HepG2 (cell line): ENCODE results near the gene FAM170B. TPM values are rescaled to one million over a fixed set of nuclear protein-coding genes. Genes with fewer than 3 reads are reported as not detected.

Source experiments
- ATAC-seq: fragments of 200-7000 bp; cut with Tn5 transposase; 3 replicates; pipeline ENCODE4 v1.9.1; 2020; ENCODE audit warnings: mild to moderate bottlenecking, moderate library complexity
- BruUV-seq: library from RNA; stranded (reverse); fragments of 400-500 nt; replicated peaks from 2 replicates; lab custom pipeline; 2021; lab: Mats Ljungman, UMichigan
- CTCF ChIA-PET: fragments of 300-600 bp; formaldehyde crosslinking; extraction: SDS; loops from one replicate; lab custom pipeline; 2021; ENCODE audit warnings: low total read pairs, inconsistent platforms, low intra/inter-chr PET ratio; lab: Yijun Ruan, JAX
- POLR2A ChIA-PET: fragments of 350-600 bp; sonication (Branson Sonifier 250); formaldehyde crosslinking; loops from one replicate; lab custom pipeline; 2020; ENCODE audit warnings: antibody characterized with exemption, inconsistent platforms; lab: Yijun Ruan, JAX
- DNase-seq: peaks from one replicate; pipeline ENCODE4 v3.0.0-alpha.2; 2015; ENCODE audit warnings: low spot score
- FAIRE-seq: peaks from 3 replicates; lab custom pipeline; 2011; peaks lifted over from hg19 to GRCh38; lab: Jason Lieb, UNC
- H2AFZ ChIP-seq: one replicate; pipeline ENCODE4 v1.6.1; 2011; ENCODE audit warnings: low read length, inconsistent platforms
- H3K27ac ChIP-seq: fragments of 300-600 bp; 3 replicates; pipeline ENCODE4 v1.8.0; 2011; ENCODE audit warnings: mixed run types, mild to moderate bottlenecking, mixed read lengths, low read length, inconsistent platforms; ENCODE audit not compliant: insufficient read depth; ENCODE audit errors: extremely low read length
- H3K27me3 ChIP-seq, 2 experiments: fragments of 200-600 bp in 1 of 2; 2 replicates in 1 of 2; 3 replicates in 1 of 2; pipeline versions ENCODE4 v1.6.0 to v1.8.0; 2011; ENCODE audit warnings: low read length in 2 of 2, mild to moderate bottlenecking in 2 of 2, moderate library complexity in 2 of 2, inconsistent platforms in 1 of 2; ENCODE audit not compliant: insufficient read depth in 2 of 2, control insufficient read depth in 1 of 2
- H3K36me3 ChIP-seq, 2 experiments: fragments of 200-600 bp in 1 of 2; replicated peaks in 1 of 2; 2 replicates in 1 of 2; 3 replicates in 1 of 2; pipeline versions ENCODE4 v1.5.1 to v1.8.0; 2011; ENCODE audit warnings: low read length in 2 of 2, inconsistent platforms in 1 of 2; ENCODE audit not compliant: insufficient read depth in 2 of 2, control insufficient read depth in 1 of 2
- H3K4me1 ChIP-seq: 2 replicates; pipeline ENCODE4 v1.5.1; 2012; ENCODE audit warnings: low read length, inconsistent platforms; ENCODE audit not compliant: insufficient read depth
- H3K4me2 ChIP-seq: 2 replicates; pipeline ENCODE4 v1.6.0; 2011; ENCODE audit warnings: low read depth, low read length, inconsistent platforms
- H3K4me3 ChIP-seq, 3 experiments: fragments of 200-600 bp in 1 of 3; sonication (generic), shearing (Covaris generic) in 1 of 3; replicated peaks in 1 of 3; 2 replicates each; pipeline ENCODE4 v1.5.1; 2011 to 2016; ENCODE audit warnings: low read length in 3 of 3, inconsistent platforms in 2 of 3, low read depth in 2 of 3, mild to moderate bottlenecking in 2 of 3, control low read depth in 1 of 3, mixed read lengths in 1 of 3; ENCODE audit not compliant: insufficient read depth in 1 of 3
- H3K79me2 ChIP-seq: one replicate; pipeline ENCODE4 v1.6.1; 2011; ENCODE audit warnings: low read length, inconsistent platforms; ENCODE audit not compliant: insufficient read depth
- H3K9ac ChIP-seq: 2 replicates; pipeline ENCODE4 v1.6.0; 2011; ENCODE audit warnings: mild to moderate bottlenecking, low read depth, low read length, inconsistent platforms; ENCODE audit not compliant: insufficient read depth
- H3K9me3 ChIP-seq: 2 replicates; pipeline ENCODE4 v1.5.1; 2012; ENCODE audit warnings: mild to moderate bottlenecking, low read length
- H4K20me1 ChIP-seq: 2 replicates; pipeline ENCODE4 v1.6.0; 2011; ENCODE audit warnings: inconsistent platforms, mild to moderate bottlenecking, low read length, moderate library complexity; ENCODE audit not compliant: insufficient read depth
- CBX2 ChIP-seq, 2 experiments: fragments of 200-600 bp in 1 of 2; sonication (generic); formaldehyde crosslinking in 1 of 2; IDR thresholded peaks; 2 replicates each; pipeline versions ENCODE4 v1.7.0 to v1.8.1; 2018 to 2022; ENCODE audit warnings: low read depth in 2 of 2, low read length in 1 of 2, mild to moderate bottlenecking in 1 of 2, missing genetic modification reagents in 1 of 2
- DNMT1 ChIP-seq: sonication (generic); formaldehyde crosslinking; IDR thresholded peaks from 2 replicates; pipeline ENCODE4 v1.5.1; 2020; ENCODE audit warnings: mild to moderate bottlenecking, missing genetic modification reagents
- EZH2 ChIP-seq: conservative IDR thresholded peaks from 2 replicates; pipeline ENCODE4 v1.6.1; 2012; ENCODE audit warnings: mild to moderate bottlenecking, low read depth, low read length, moderate library complexity
- FOXA3 ChIP-seq: IDR thresholded peaks from 2 replicates; pipeline ENCODE4 v1.6.1; 2016; ENCODE audit warnings: missing genetic modification reagents, missing compliant biosample characterization
- HOXA9 ChIP-seq: sonication (generic); formaldehyde crosslinking; IDR thresholded peaks from 2 replicates; pipeline ENCODE4 v1.8.1; 2022; ENCODE audit warnings: missing genetic modification reagents, mild to moderate bottlenecking, moderate library complexity, borderline replicate concordance
- IRF9 ChIP-seq: sonication (generic); formaldehyde crosslinking; IDR thresholded peaks from 2 replicates; pipeline ENCODE4 v1.8.0; 2022; ENCODE audit warnings: missing genetic modification reagents, mild to moderate bottlenecking, borderline replicate concordance
- KLF9 ChIP-seq: IDR thresholded peaks from 2 replicates; pipeline ENCODE4 v1.6.1; 2016; ENCODE audit warnings: low read depth
- NCOA1 ChIP-seq: sonication (generic); formaldehyde crosslinking; IDR thresholded peaks from 2 replicates; pipeline ENCODE4 v1.9.0; 2021; ENCODE audit warnings: missing genetic modification reagents
- NR1H2 ChIP-seq: sonication (generic); formaldehyde crosslinking; IDR thresholded peaks from 2 replicates; pipeline ENCODE4 v1.8.1; 2022; ENCODE audit warnings: low read depth, missing genetic modification reagents, borderline replicate concordance
- REL ChIP-seq: sonication (generic); formaldehyde crosslinking; conservative IDR thresholded peaks from 2 replicates; pipeline ENCODE4 v1.8.0; 2022; ENCODE audit warnings: mild to moderate bottlenecking, missing genetic modification reagents, moderate library complexity
- SRSF9 ChIP-seq: fragments of 200-400 bp; formaldehyde crosslinking; IDR thresholded peaks from 2 replicates; pipeline ENCODE4 v1.6.1; 2018; ENCODE audit warnings: borderline replicate concordance, mild to moderate bottlenecking, low read depth, low read length; ENCODE audit not compliant: insufficient read depth, poor library complexity, severe bottlenecking
- TEAD3 ChIP-seq: optimal IDR thresholded peaks from 2 replicates; pipeline ENCODE3; 2016; ENCODE audit warnings: borderline replicate concordance
- ZBTB3 ChIP-seq: sonication (generic); formaldehyde crosslinking; IDR thresholded peaks from 2 replicates; pipeline ENCODE4 v1.4.0; 2020; ENCODE audit warnings: low read depth, mild to moderate bottlenecking, moderate library complexity, missing genetic modification reagents, borderline replicate concordance
- ZBTB42 ChIP-seq: sonication (generic); formaldehyde crosslinking; IDR thresholded peaks from 2 replicates; pipeline ENCODE4 v1.5.0; 2020; ENCODE audit warnings: mild to moderate bottlenecking, missing genetic modification reagents
- ZC3H4 ChIP-seq: sonication (generic); formaldehyde crosslinking; IDR thresholded peaks from 2 replicates; pipeline ENCODE4 v1.4.0; 2020; ENCODE audit warnings: missing genetic modification reagents, borderline replicate concordance
- ZNF251 ChIP-seq: sonication (generic); formaldehyde crosslinking; IDR thresholded peaks from 2 replicates; pipeline ENCODE4 v1.9.0; 2021; ENCODE audit warnings: mild to moderate bottlenecking, missing genetic modification reagents
- ZNF567 ChIP-seq: sonication (generic); formaldehyde crosslinking; IDR thresholded peaks from 2 replicates; pipeline ENCODE4 v1.8.1; 2023; ENCODE audit warnings: mild to moderate bottlenecking, missing genetic modification reagents, borderline replicate concordance
- ZNF687 ChIP-seq: sonication (generic); formaldehyde crosslinking; IDR thresholded peaks from 2 replicates; pipeline ENCODE4 v1.5.1; 2020; ENCODE audit warnings: mild to moderate bottlenecking, missing genetic modification reagents, moderate library complexity
- ZNF792 ChIP-seq: IDR thresholded peaks from 2 replicates; pipeline ENCODE4 v1.6.1; 2016
- ZNF891 ChIP-seq: sonication (generic); formaldehyde crosslinking; IDR thresholded peaks from 2 replicates; pipeline ENCODE4 v1.5.0; 2020; ENCODE audit warnings: mild to moderate bottlenecking, missing genetic modification reagents
- WGBS: methylation state at CpG from one replicate; pipeline ENCODE4 v1.1.6; 2017; ENCODE audit warnings: low lambda C conversion rate; 5-methylcytosine and 5-hydroxymethylcytosine counted together
- in situ Hi-C: cut with HindIII; loops from 2 replicates; pipeline ENCODE4 v1.10.0; 2017; ENCODE audit warnings: low pct_unique_long_range_greater_than_20kb; ENCODE audit not compliant: extremely low pct_ligation_motif_present
- intact Hi-C: fragments of 100-400 bp; cut with micrococcal nuclease; formaldehyde crosslinking; loops from one replicate; pipeline ENCODE4 v1.10.0; 2022; ENCODE audit not compliant: unreplicated experiment
- polyA plus RNA-seq, 8 experiments: library from polyadenylated mRNA; depleted of rRNA in 3 of 8; stranded (reverse) in 7 of 8; unstranded in 1 of 8; fragments of >200 nt; fragmentation: Illumina TruSeq in 4 of 8; extraction: Trizol in 4 of 8; gene quantifications; 2 replicates each; pipeline versions ENCODE4 v1.2.1 to v1.2.3, GENCODE V29; 2011 to 2016; ENCODE audit warnings: low read depth in 4 of 8, missing spikeins in 1 of 8, mixed read lengths in 1 of 8; ENCODE audit not compliant: insufficient read depth in 1 of 8
- total RNA-seq, 5 experiments: library from RNA; depleted of rRNA; stranded (reverse); fragments of >200 nt; fragmentation: Illumina TruSeq; extraction: Trizol; gene quantifications; 2 replicates each; pipeline ENCODE4 v1.2.3, GENCODE V29; 2016; ENCODE audit warnings: low read depth in 1 of 5

The FAM170B gene
- total and polyA plus RNA-seq, 2 of the 13 experiments (the other 11 are each of a cell fraction or from before 2014, with no cell fraction given) = not detected

- WGBS = 2% methylated on average over 4 of the region's 9 CpGs
- in situ Hi-C loops = no loop called here
- peak; percentile 97 for ATAC-seq
- Histone ChIP-seq H2AFZ (no peak overlapping the region), H3K27ac (no peak overlapping the region), H3K4me1 (peaks cover 18% of the 10 kb centered on the region), H3K79me2 (no peaks in the 10 kb centered on the region), H3K4me3 (no peak overlapping the region), H3K36me3 (no peaks in the 10 kb centered on the region), H3K9me3 (peaks cover 5% of the 10 kb centered on the region), H4K20me1 (no peaks in the 10 kb centered on the region), H3K4me2 (no peak overlapping the region; the same call in 1 of the 2 replicates), H3K9ac (no peak overlapping the region), H3K27me3 (peaks cover 0 to 1% of the 10 kb centered on the region in 2 experiments; a peak in 1 of 5 replicates)
- peak; percentile 67 for DNase-seq
- ChIA-PET CTCF (no interaction called here), POLR2A (no interaction called here)
- intact Hi-C loops = no loop called here
- no TSS peak for BruUV-seq
- no peak for FAIRE-seq
- TF ChIP-seq SRSF9 (no peak), ZBTB42 (no peak), NCOA1 (CRISPR knock-in tag) (no peak), EZH2 (no peak), IRF9 (no peak), ZNF567 (CRISPR knock-in tag) (no peak), REL (CRISPR knock-in tag) (no peak), TEAD3 (peak; percentile 51), NR1H2 (CRISPR knock-in tag) (no peak), ZNF687 (CRISPR knock-in tag) (no peak), ZC3H4 (CRISPR knock-in tag) (no peak), DNMT1 (CRISPR knock-in tag) (no peak), HOXA9 (CRISPR knock-in tag) (no peak), ZNF792 (CRISPR knock-in tag) (no peak), ZBTB3 (no peak), ZNF251 (CRISPR knock-in tag) (no peak), CBX2 (IDR thresholded peaks at IDR 0.05; ENCODE audit: low read depth, low read length) (no peak), CBX2 (CRISPR knock-in tag; IDR thresholded peaks at IDR 0.05; ENCODE audit: low read depth) (no peak), KLF9 (CRISPR knock-in tag) (no peak), FOXA3 (CRISPR knock-in tag) (no peak), ZNF891 (CRISPR knock-in tag) (no peak)
Measured at GRCh38 chr10:49081547-49082275, 52.1 kb downstream of the FAM170B start.
